Measurements from ENCODE around the gene WDR35. TPM values are rescaled to one million over a fixed set of nuclear protein-coding genes. Genes with fewer than 3 reads are reported as not detected.
A peak's percentile ranks its signal among the peaks of the same experiment; 100 is the strongest.

WDR35 gene
- total RNA-seq, result 10 to 100 TPM; 17.6 to 19.2 (median 18.1) TPM

- peak; percentile 93 for DNase-seq
- 1 to 2% methylated on average over 19 to 27 of the region's 70 CpGs for WGBS, 2 donors
- Histone ChIP-seq H3K4me3 (replicated peaks in 1 of 3) (peak within 1 kb of the TSS; percentile 63 to 82 (median 76)), H3K27me3 (no peaks in the 10 kb centered on the region), H3K36me3 (no peaks in the 10 kb centered on the region), H3K9me3 (no peaks in the 10 kb centered on the region), H3K4me1 (peaks cover 6 to 10% of the 10 kb centered on the region in 2 donors), H3K27ac (peak within 1 kb of the TSS in 2 of 3 donors; percentile 15 to 26)
- TF ChIP-seq CTCF (IDR thresholded peaks at IDR 0.05), result no peak
- peak in 1 of 2 donors; percentile 75 for TF ChIP-seq POLR2A (IDR thresholded peaks at IDR 0.05)
- intact Hi-C loops (cut with DNase I), result no loop called here
Measured at GRCh38 chr2:19989667-19990415, at the start of gene WDR35. TSS of gene WDR35 (minus strand) at chr2:19990105. CDS start at chr2:19990015, 90 bp downstream.

GRCh38 chr2:20037660-20038059 is 47.8 kb upstream of the WDR35 start:
- Histone ChIP-seq H3K4me1 (peaks cover 7 to 22% of the 10 kb centered on the region in 2 donors), H3K36me3 (peaks cover 60 to 62% of the 10 kb centered on the region in 2 donors), H3K27me3 (no peaks in the 10 kb centered on the region), H3K9me3 (no peaks in the 10 kb centered on the region), H3K4me3 (replicated peaks in 1 of 3) (no peak overlapping the region), H3K27ac (no peak overlapping the region)
- TF ChIP-seq POLR2A (IDR thresholded peaks at IDR 0.05), result no peak
- TF ChIP-seq CTCF (IDR thresholded peaks at IDR 0.05), result no peak
- intact Hi-C loops (cut with DNase I), result no loop called here
- no peak for DNase-seq
- 82% methylated on average over 2 of the region's 2 CpGs for WGBS, 2 donors

- Histone ChIP-seq H3K9me3 (no peaks in the 10 kb centered on the region), H3K4me3 (replicated peaks in 1 of 3) (no peak overlapping the region), H3K36me3 (peaks cover 68 to 73% of the 10 kb centered on the region in 2 donors), H3K27me3 (no peaks in the 10 kb centered on the region), H3K4me1 (peaks cover 0 to 17% of the 10 kb centered on the region in 2 donors), H3K27ac (peak overlapping the region in 1 of 3 donors; percentile 36)
- WGBS, 2 donors, result 58 to 71% methylated on average over 4 of the region's 4 CpGs
- intact Hi-C loops (cut with DNase I), result no loop called here
- no peak for TF ChIP-seq CTCF (IDR thresholded peaks at IDR 0.05)
- TF ChIP-seq POLR2A (IDR thresholded peaks at IDR 0.05), result no peak
- DNase-seq, result peak; percentile 42 to 52
Measured at GRCh38 chr2:20035955-20036666, 46.2 kb upstream of the WDR35 start.

GRCh38 chr2:20034821-20035220 is 44.9 kb upstream of the WDR35 start:
- Histone ChIP-seq H3K4me3 (replicated peaks in 1 of 3) (no peak overlapping the region), H3K4me1 (peaks cover 0 to 17% of the 10 kb centered on the region in 2 donors), H3K27me3 (no peaks in the 10 kb centered on the region), H3K36me3 (peaks cover 57 to 72% of the 10 kb centered on the region in 2 donors), H3K27ac (no peak overlapping the region), H3K9me3 (no peaks in the 10 kb centered on the region)
- no peak for DNase-seq
- WGBS, 2 donors, result 84 to 86% methylated on average over 2 of the region's 2 CpGs
- TF ChIP-seq CTCF (IDR thresholded peaks at IDR 0.05) (no peak), POLR2A (IDR thresholded peaks at IDR 0.05) (no peak)
- intact Hi-C loops (cut with DNase I), result no loop called here

- TF ChIP-seq CTCF (IDR thresholded peaks at IDR 0.05), result no peak
- no peak for TF ChIP-seq POLR2A (IDR thresholded peaks at IDR 0.05)
- DNase-seq, result no peak
- 88 to 91% methylated on average over 4 of the region's 4 CpGs for WGBS, 2 donors
- Histone ChIP-seq H3K36me3 (peaks cover 51 to 70% of the 10 kb centered on the region in 2 donors), H3K9me3 (no peaks in the 10 kb centered on the region), H3K4me1 (peaks cover 0 to 17% of the 10 kb centered on the region in 2 donors), H3K4me3 (replicated peaks in 1 of 3) (no peak overlapping the region), H3K27ac (no peak overlapping the region), H3K27me3 (no peaks in the 10 kb centered on the region)
- intact Hi-C loops (cut with DNase I), result no loop called here
Measured at GRCh38 chr2:20034218-20034617, 44.3 kb upstream of the WDR35 start.
